Panc1 (cell line): ENCODE data around the gene BEGAIN.

Experiments
- POLR2AphosphoS5 ChIP-seq: IDR thresholded peaks from 2 replicates; pipeline ENCODE4 v1.6.1; 2012; ENCODE audit warnings: mild to moderate bottlenecking, low read depth, low read length, moderate library complexity
- TF ChIP-seq, protein P1 (sequence below): fragments of 450-650 bp; IDR thresholded peaks from 2 replicates; pipeline ENCODE4 v1.5.1; 2017; ENCODE audit warnings: mild to moderate bottlenecking

DNA sequence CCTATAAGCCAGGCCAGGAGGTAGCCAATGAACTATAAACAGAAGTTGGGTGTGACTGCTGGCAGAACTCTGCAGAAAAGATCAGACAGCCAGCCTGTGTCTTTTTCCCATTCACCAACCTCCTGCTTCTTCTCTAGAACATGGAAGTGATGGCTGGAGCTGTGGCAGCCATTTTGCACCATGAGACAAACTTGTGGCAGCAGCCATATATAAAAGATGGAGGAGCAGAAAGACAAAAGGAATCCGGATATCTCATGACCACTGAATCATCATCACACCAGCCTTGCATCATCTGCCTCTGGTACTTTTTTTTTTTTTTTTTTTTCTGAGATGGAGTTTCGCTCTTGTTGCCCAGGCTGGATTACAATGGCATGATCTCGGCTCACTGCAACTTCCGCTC is 8.7 kb downstream of the BEGAIN start:
- TF ChIP-seq, protein P1, sequence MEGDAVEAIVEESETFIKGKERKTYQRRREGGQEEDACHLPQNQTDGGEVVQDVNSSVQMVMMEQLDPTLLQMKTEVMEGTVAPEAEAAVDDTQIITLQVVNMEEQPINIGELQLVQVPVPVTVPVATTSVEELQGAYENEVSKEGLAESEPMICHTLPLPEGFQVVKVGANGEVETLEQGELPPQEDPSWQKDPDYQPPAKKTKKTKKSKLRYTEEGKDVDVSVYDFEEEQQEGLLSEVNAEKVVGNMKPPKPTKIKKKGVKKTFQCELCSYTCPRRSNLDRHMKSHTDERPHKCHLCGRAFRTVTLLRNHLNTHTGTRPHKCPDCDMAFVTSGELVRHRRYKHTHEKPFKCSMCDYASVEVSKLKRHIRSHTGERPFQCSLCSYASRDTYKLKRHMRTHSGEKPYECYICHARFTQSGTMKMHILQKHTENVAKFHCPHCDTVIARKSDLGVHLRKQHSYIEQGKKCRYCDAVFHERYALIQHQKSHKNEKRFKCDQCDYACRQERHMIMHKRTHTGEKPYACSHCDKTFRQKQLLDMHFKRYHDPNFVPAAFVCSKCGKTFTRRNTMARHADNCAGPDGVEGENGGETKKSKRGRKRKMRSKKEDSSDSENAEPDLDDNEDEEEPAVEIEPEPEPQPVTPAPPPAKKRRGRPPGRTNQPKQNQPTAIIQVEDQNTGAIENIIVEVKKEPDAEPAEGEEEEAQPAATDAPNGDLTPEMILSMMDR = no peak
- no peak for TF ChIP-seq POLR2AphosphoS5
